ENCODE data around the gene TCIRG1.
"Not testable (repeated sequence)": the region's sequence is repeated elsewhere in the genome, so short reads cannot be mapped to it uniquely, and the experiment has no call there.

Gene TCIRG1

GRCh38 chr11:68038718-68039525 is at the start of gene TCIRG1:
TCIRG1 (plus strand) TSS chr11:68039025; CDS start chr11:68041272, 2,247 bp downstream.
- DNase-seq: peak; percentile 52 to 61

- not testable (repeated sequence) for DNase-seq
Observed at GRCh38 chr11:67990546-67991346, 48.1 kb upstream of the TCIRG1 start.

GRCh38 chr11:67991347-67992121 is 47.3 kb upstream of the TCIRG1 start:
- not testable (repeated sequence) for DNase-seq

- peak; percentile 55 to 64 for DNase-seq
Observed at GRCh38 chr11:67993821-67994220, 45.0 kb upstream of the TCIRG1 start.

GRCh38 chr11:67994387-67994786 is 44.4 kb upstream of the TCIRG1 start:
- DNase-seq: not testable (repeated sequence)

- DNase-seq: not testable (repeated sequence)
Observed at GRCh38 chr11:67995129-67995528, 43.7 kb upstream of the TCIRG1 start.

- DNase-seq: not testable (repeated sequence)
Observed at GRCh38 chr11:67995579-67995978, 43.2 kb upstream of the TCIRG1 start.

GRCh38 chr11:67996051-67996450 is 42.8 kb upstream of the TCIRG1 start:
- no peak for DNase-seq

GRCh38 chr11:67996622-67997474 is 42.0 kb upstream of the TCIRG1 start:
- DNase-seq: peak; percentile 47 to 73

GRCh38 chr11:67997475-67997921 is 41.3 kb upstream of the TCIRG1 start:
- DNase-seq: no peak

- DNase-seq: peak in 1 of 2 donors; percentile 16
Observed at GRCh38 chr11:67998150-67999045, 40.4 kb upstream of the TCIRG1 start.

GRCh38 chr11:67999201-67999629 is 39.6 kb upstream of the TCIRG1 start:
- no peak for DNase-seq

- DNase-seq: no peak
Observed at GRCh38 chr11:67999704-68000103, 39.1 kb upstream of the TCIRG1 start.

GRCh38 chr11:68002575-68002937 is 36.3 kb upstream of the TCIRG1 start:
- DNase-seq: peak in 1 of 2 donors; percentile 33

GRCh38 chr11:68002938-68003845 is 35.6 kb upstream of the TCIRG1 start:
- DNase-seq: peak; percentile 68 to 71

- peak; percentile 87 to 88 for DNase-seq
Observed at GRCh38 chr11:68003846-68004550, 34.8 kb upstream of the TCIRG1 start, which contains the start of gene UNC93B1. UNC93B1 (minus strand) TSS chr11:68004097; CDS start chr11:68004043, 54 bp downstream.

- DNase-seq: no peak
Observed at GRCh38 chr11:68004551-68005335, 34.1 kb upstream of the TCIRG1 start.

GRCh38 chr11:68006606-68007166 is 32.1 kb upstream of the TCIRG1 start:
- DNase-seq: no peak

Measured in CD4-positive, alpha-beta T cell treated with Interferon alpha-2 for 1 hour (primary cell).